OCI-LY1 (cell line): Measurements from ENCODE around the gene SGCD.

ENCODE experiments used
- H2AFZ ChIP-seq: fragments of 200-600 bp; sonication (generic), shearing (Covaris generic); 2 replicates; pipeline ENCODE4 v1.6.0; 2014; ENCODE audit warnings: antibody characterized with exemption, mild to moderate bottlenecking, low read length
- H3F3A ChIP-seq: fragments of 200-600 bp; sonication (generic), shearing (Covaris generic); 2 replicates; pipeline ENCODE4 v1.6.0; 2014; ENCODE audit warnings: mild to moderate bottlenecking, antibody characterized with exemption, low read length, moderate library complexity; ENCODE audit not compliant: insufficient read depth
- H3K27ac ChIP-seq: fragments of 200-600 bp; sonication (generic); 2 replicates; pipeline ENCODE4 v1.5.1; 2014; ENCODE audit warnings: low read length, mixed run types, mild to moderate bottlenecking, low read depth; ENCODE audit not compliant: poor library complexity, severe bottlenecking
- H3K27me3 ChIP-seq: fragments of 200-600 bp; sonication (generic); 2 replicates; pipeline ENCODE4 v1.6.0; 2014; ENCODE audit warnings: antibody characterized with exemption, mild to moderate bottlenecking, low read length, moderate library complexity; ENCODE audit not compliant: insufficient read depth
- H3K36me3 ChIP-seq: fragments of 200-600 bp; sonication (generic); 2 replicates; pipeline ENCODE4 v1.6.1; 2014; ENCODE audit warnings: mild to moderate bottlenecking, antibody characterized with exemption, low read length, moderate library complexity, mixed read lengths; ENCODE audit not compliant: insufficient read depth
- H3K4me1 ChIP-seq: fragments of 200-600 bp; sonication (generic); 2 replicates; pipeline ENCODE4 v1.5.1; 2014; ENCODE audit warnings: mild to moderate bottlenecking, low read length, moderate library complexity; ENCODE audit not compliant: insufficient read depth, severe bottlenecking
- H3K4me2 ChIP-seq: fragments of 200-600 bp; sonication (generic), shearing (Covaris generic); 2 replicates; pipeline ENCODE4 v1.6.1; 2014; ENCODE audit warnings: low read length
- H3K4me3 ChIP-seq: fragments of 200-600 bp; sonication (generic); 2 replicates; pipeline ENCODE4 v1.5.1; 2014; ENCODE audit warnings: low read length, low read depth, mild to moderate bottlenecking, mixed read lengths; ENCODE audit not compliant: poor library complexity, severe bottlenecking
- H3K79me2 ChIP-seq: fragments of 200-600 bp; shearing (Covaris generic); 2 replicates; pipeline ENCODE4 v1.6.1; 2016; ENCODE audit warnings: mixed run types, low read length, mixed read lengths; ENCODE audit not compliant: insufficient read depth
- H3K9ac ChIP-seq: fragments of 200-600 bp; sonication (generic), shearing (Covaris generic); 2 replicates; pipeline ENCODE4 v1.6.1; 2014; ENCODE audit warnings: mild to moderate bottlenecking, low read length, mixed read lengths
- H3K9me2 ChIP-seq: fragments of 200-600 bp; sonication (generic), shearing (Covaris generic); 2 replicates; pipeline ENCODE4 v1.6.1; 2014; ENCODE audit warnings: low read depth, mild to moderate bottlenecking, low read length, mixed read lengths
- H3K9me3 ChIP-seq: fragments of 200-600 bp; shearing (Covaris generic); 2 replicates; pipeline ENCODE4 v1.6.1; 2014; ENCODE audit warnings: low read length, mixed read lengths
- H4K20me1 ChIP-seq: fragments of 200-600 bp; sonication (generic), shearing (Covaris generic); 2 replicates; pipeline ENCODE4 v1.6.0; 2016; ENCODE audit warnings: mild to moderate bottlenecking, low read length; ENCODE audit not compliant: insufficient read depth
- CTCF ChIP-seq: fragments of 200-600 bp; sonication (generic), shearing (Covaris generic); IDR thresholded peaks from 2 replicates; pipeline ENCODE4 v1.5.1; 2017; ENCODE audit warnings: mild to moderate bottlenecking, antibody characterized with exemption, low read length, moderate library complexity, mixed read lengths
- EZH2 ChIP-seq: fragments of 200-600 bp; sonication (generic), shearing (Covaris generic); IDR thresholded peaks from 2 replicates; pipeline ENCODE4 v1.8.0; 2017; ENCODE audit warnings: borderline replicate concordance, mixed run types, mild to moderate bottlenecking, antibody characterized with exemption, low read length, moderate library complexity, mixed read lengths

Gene SGCD

GRCh38 chr5:156759156-156759555, 432.2 kb downstream of the SGCD start:
- Histone ChIP-seq H3K27me3 (no peaks in the 10 kb centered on the region), H3K4me1 (no peaks in the 10 kb centered on the region), H4K20me1 (no peaks in the 10 kb centered on the region)

DNA sequence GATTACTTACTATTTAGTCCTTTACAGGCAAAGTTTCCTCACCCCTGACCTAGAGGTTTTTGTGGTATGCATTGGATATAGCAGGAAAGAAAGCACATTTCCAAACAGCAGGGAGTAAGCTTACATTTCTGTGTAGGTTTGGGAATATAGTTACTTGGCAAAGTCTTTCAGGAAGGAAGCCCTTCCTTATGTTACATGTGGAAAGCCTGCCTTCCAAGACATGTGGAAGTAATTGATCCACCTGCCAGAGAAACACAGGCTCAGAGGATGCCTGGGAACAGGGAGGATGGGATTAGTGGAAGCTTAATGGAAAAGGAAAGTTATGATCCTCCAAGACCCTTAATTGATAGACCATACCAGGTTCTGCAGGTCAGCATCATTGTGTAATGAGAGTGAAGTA, 435.8 kb downstream of the SGCD start:
- H3K9ac ChIP-seq, result no peak overlapping the region
- H3K4me1 ChIP-seq, result no peaks in the 10 kb centered on the region
- no peak overlapping the region for H2AFZ ChIP-seq
- no peak overlapping the region for H3K4me3 ChIP-seq
- no peak overlapping the region for H3K4me2 ChIP-seq
- H3K79me2 ChIP-seq, result no peaks in the 10 kb centered on the region
- no peaks in the 10 kb centered on the region for H4K20me1 ChIP-seq
- no peak overlapping the region for H3K27ac ChIP-seq
- no peaks in the 10 kb centered on the region for H3K36me3 ChIP-seq
- H3K27me3 ChIP-seq, result no peaks in the 10 kb centered on the region
- no peaks in the 10 kb centered on the region for H3F3A ChIP-seq
- H3K9me3 ChIP-seq, result no peaks in the 10 kb centered on the region
- H3K9me2 ChIP-seq, result no peaks in the 10 kb centered on the region
- no peak for TF ChIP-seq EZH2
- no peak for TF ChIP-seq CTCF

More at GRCh38 chr5:156759156-156759555, 432.2 kb downstream of the SGCD start:
- Histone ChIP-seq H3F3A (no peaks in the 10 kb centered on the region), H3K36me3 (no peaks in the 10 kb centered on the region), H3K27ac (no peak overlapping the region), H3K9me3 (no peaks in the 10 kb centered on the region), H3K4me2 (no peak overlapping the region), H2AFZ (no peak overlapping the region), H3K79me2 (no peaks in the 10 kb centered on the region), H3K9me2 (no peaks in the 10 kb centered on the region), H3K9ac (no peak overlapping the region), H3K4me3 (no peak overlapping the region)
- TF ChIP-seq EZH2 (no peak), CTCF (no peak)

- Histone ChIP-seq H3K9ac (no peak overlapping the region), H3K27me3 (no peaks in the 10 kb centered on the region), H3K4me2 (no peak overlapping the region), H4K20me1 (no peaks in the 10 kb centered on the region), H3K4me1 (no peaks in the 10 kb centered on the region), H3K4me3 (no peak overlapping the region), H3K79me2 (no peaks in the 10 kb centered on the region), H3K36me3 (no peaks in the 10 kb centered on the region), H3K27ac (no peak overlapping the region), H3K9me2 (no peaks in the 10 kb centered on the region), H2AFZ (no peak overlapping the region), H3F3A (no peaks in the 10 kb centered on the region), H3K9me3 (no peaks in the 10 kb centered on the region)
- TF ChIP-seq EZH2 (no peak), CTCF (no peak)
These were observed 437.4 kb downstream of the SGCD start for GRCh38 chr5:156764176-156764971.
